HG02678 (cell line): ENCODE measurements around the gene SMIM22.

Source experiments
- ATAC-seq: cut with Tn5 transposase; IDR thresholded peaks from one replicate; pipeline ENCODE4 v1.9.1; 2021; ENCODE audit warnings: mild to moderate bottlenecking, moderate library complexity; ENCODE audit not compliant: unreplicated experiment

Gene SMIM22

DNA sequence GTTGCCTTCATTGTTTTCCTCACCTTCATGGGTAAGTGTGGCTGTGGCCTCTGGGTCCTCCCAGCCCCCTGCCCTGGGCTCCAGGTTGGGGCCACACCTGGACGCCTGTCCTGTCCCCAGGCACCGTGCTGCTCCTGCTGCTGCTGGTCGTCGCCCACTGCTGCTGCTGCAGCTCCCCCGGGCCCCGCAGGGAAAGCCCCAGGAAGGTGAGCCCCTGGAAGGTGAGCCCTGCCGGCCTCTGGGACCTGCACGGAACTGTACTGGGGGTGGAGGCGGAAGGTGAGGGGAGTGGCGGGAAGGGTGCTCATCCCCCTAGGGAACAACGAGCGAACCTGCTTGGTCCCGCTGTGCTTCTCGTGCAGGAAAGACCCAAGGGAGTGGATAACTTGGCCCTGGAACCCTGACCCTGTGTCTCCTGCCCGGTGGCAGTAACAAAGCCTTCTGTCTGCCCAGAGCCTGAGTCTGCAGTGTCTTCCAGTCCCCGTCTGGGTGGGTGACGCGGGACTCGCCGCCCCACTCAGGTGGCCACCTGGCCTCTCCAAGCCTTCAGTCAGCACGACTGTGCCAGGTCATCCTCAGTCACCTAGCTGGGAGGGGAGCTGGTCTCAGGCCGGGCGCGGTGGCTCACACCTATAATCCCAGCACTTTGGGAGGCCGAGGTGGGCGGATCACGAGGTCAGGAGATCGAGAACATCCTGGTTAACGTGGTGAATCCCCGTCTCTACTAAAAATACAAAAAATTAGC lies 831 bp downstream of the SMIM22 start:
- ATAC-seq: no peak

DNA sequence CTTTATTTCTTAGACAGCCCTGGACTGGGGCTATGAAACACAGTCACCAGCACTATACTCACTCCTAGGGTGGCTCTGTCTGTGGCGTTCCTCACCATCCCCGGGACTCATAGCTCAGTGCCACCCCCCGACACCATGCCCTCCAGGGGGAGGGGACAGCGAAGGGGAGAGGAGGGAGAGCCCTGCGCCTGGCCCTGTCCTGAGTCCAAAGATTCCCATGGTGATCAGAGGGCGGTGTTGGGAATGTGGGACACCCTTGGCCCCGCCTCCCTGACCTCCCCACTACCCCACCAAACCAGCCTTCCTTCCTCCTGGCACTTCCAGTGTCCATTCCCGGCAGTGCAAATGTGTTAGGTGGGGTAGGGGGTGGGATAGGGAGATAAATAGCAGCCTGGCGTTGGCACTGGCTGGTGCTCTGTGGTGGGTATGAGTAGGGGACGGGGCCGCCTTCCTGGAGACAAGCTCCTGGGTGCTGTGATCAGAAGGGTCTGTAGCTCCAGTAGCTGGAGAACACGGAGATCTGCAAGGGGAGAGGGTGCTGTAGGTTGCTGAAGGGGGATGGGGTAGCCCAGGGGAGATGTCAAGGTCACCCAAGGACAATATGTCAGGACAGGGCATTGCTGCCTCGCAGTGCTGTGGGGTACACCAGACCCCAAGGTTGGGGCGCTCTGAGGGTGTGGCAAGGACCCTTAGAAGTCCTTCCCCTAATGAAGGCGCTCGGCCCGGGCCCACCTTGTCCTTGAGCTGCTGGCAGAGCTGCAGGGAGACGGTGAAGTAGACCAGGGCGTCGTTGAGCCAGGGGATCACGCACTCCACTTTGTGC lies 2.0 kb downstream of the SMIM22 start:
- ATAC-seq: no peak

DNA sequence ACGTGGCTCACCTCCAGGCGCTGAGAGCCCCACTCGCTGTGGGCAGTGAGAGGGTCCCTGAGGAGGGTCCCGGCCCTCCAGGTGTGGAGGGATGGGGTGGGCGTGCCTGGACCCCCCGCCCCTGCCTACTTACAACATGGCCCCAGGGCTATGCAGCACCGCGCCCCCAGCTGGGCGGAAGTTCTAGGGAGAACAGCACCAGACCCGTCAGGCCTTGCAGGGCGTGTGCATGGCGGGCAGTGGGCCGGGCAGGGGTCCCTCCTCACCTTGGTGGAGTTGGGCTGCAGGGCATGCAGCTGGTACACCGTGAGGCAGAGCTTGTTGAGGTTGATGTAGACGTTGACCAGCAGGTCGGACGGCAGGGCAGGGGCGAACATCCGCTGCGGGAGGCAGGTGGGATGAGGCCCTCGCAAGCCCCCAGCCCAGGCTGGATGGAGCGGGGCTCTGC lies 2.7 kb downstream of the SMIM22 start:
- no peak for ATAC-seq

DNA sequence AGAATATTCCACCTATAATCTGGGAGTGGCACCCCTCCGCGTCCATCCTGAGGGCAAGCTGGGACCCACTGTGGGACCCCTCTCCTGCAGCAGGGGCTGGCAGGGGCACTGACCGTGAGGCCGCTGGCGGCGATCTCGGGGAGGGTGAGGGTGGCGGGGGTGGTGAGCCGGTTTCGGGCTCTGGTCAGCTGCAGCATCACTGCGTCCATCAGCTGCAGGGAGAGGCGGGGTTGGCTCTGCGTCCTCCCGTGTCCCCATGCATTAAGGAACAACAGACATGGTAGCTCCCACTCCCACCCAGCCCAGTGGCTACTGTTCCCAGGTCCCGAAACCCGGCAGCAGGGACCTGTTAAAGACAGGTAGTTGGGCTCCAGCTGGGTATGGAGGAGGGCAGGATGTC lies 3.3 kb downstream of the SMIM22 start:
- ATAC-seq: no peak

DNA sequence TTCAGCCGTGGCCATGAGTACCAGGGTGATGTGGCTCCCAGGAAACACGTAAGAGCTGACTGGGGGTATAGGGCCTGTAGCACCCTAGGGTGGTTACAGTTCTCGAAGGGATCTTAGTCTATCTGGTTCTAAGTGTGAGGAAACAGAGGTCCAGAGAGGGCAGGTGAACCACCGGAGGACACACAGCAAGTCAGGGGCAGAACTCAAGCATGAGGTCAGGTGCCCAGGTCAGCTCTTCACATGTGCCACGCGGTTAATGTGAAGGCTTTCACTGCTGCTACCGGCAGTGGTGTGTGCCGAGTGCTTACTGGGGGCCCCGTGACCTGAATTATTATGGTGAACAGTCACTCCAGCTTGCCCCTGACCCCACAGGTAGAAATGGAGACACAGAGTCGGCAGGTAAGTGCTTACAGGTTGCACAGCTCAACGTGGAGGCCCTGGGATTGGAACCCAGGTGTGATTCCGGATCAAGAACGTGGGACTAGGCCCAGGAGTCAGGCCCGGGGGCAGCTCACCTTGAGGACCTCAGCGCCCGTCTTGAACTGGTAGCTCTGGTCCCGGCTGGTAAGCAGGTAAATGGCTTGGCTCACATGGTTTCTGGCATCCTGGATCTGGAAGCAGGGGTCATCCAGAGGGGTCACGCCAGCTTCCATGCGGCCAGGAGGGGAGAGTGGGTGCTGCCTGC lies 4.1 kb downstream of the SMIM22 start:
- no peak for ATAC-seq

DNA sequence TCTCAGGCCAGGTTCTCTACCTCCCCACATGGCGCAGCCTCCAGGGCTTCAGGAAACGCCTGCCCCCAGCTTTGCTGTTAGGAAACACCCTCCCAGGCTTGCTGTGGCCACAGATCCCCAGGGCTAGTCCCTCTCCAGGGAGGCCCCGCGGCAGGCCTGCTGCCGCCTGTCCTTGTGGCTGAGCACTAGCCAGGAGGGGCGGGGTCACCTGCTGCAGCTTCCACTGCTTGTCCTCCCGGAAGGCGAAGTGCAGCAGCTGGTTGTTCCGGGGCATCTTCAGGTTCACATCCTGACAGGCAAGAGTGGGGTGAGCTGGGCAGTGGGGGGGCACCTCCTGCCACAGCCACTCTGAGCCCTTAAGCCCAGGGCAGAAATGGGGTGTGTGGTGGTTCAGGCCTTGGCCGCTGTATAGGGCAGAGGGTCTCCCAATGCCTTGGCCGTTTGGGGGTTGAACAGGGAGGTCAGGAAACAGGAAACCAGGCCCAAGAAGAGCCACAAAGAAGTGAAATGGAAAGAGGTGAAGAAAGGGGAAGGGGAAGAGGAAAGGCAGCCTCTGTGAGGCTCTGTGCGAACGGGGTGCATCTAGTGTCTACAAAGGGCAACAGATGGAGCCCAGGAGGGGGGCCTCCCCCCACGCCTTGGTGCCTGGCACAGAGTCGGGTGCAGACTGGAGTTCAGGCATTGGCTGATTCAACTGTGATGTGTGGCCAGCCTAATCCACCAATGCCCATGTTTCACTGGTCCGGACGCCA lies 5.3 kb downstream of the SMIM22 start:
- ATAC-seq: no peak

DNA sequence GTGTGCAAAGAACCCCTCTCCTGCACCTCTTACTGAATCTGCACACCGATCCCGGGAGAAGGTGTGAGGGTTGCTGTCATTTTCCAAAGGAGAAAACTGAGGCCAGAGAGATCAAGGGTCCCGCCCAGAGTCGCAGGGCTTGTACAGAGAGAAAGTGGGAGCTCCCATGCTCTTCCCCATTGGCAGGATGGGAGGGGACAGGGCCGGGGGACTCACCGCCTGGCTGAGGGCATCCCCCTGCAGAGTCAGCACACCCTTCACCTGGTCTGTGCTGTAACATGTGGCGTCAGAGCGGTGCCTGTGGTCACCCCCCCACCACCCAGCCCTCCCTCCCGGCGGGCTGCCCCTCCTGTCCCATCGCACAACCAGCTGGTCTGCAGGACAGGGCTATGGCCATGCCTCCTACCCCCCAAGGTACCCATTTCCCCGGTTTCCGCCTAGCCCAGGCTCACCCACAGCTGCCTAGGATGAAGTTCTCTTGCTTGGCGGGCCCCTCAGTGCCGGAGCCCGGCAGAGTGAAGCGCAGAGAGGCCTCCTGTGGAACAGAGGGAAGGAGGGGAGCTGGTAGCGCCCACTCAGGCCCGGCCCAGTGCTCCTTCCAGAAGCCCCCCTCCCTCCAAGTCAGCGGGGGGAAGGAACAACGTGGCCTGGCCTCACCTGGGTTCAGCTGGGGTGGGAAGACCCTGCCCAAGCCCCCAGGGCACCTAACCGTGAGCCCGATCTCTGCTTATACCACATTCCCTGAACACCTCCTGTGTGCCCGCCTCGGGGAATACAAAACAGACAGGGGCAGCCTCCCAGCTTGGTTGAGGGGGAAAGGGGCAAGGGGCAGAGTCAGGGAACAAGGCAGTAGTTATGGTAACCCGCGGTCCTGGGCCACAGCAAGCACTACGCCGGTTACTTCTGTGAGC lies 6.1 kb downstream of the SMIM22 start:
- ATAC-seq: no peak

DNA sequence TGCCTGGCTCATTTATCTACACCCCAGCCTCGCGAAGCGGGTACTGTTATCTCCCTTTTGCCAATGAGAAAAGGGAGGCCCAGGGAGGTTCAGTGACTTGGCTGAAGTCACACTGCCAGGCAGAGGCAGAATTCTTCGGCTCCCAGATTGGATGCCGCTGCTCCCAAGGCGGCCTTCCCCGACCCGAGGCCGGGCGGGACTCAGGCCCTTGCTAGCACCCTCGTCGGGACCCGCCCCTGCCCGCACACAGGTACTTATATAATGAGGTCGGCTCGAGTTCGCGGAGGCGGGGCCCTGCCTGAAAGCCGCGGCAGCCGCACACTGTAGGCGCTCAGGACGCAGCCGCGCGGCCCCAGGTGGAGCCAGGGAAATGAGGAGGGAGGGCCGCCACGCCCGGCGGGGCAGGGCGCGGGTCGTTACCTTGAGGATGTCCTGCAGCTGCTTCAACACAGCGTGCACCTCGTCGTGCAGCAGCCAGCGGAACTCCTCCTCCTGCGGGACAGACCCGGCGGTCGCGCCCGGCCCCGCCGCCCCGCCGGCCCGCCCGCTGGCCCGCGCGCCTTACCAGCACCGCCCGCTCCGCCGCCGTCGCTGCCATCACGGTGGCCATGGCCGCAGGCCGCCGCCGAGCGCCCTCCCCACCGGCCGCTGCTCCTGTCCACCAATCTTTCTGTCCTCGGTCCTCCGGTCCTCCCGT lies 6.9 kb downstream of the SMIM22 start, which contains the start of gene ROGDI:
Gene ROGDI (minus strand): TSS at position 672 of the 697 bp plus-strand sequence. CDS start 62 bp downstream, at position 610.
- ATAC-seq: peak; percentile 58

DNA sequence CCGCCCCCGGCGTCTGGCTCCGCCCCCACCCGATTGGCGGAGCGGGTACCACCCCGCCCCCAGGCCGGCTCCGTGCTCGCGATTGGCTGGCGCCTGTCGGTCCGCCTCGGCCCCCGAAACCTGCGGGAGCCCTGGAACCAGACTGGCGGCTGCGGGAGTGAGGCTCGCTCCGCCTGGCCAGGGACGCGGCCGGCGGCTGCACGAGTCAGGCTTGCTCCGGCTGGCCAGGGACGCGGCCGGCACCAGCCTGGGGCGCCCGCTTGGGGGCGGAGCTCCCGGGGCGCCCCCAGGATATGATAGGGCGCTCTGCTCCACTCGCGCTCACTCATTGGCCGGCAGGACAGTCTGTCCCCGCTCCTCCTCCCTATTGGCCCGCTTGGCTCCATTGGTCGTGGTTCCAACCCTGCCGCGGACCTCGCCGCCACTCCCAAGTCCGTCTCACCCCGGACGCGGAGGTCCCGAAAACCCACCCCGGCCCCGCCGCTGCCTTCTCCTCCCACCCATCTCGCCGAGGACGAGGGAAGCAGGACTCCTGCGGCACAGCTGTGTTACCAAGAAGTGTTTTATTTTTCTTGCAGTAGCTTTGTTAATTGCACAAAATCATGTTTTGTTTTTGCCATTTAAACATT lies 7.6 kb downstream of the SMIM22 start:
- ATAC-seq: peak; percentile 92

DNA sequence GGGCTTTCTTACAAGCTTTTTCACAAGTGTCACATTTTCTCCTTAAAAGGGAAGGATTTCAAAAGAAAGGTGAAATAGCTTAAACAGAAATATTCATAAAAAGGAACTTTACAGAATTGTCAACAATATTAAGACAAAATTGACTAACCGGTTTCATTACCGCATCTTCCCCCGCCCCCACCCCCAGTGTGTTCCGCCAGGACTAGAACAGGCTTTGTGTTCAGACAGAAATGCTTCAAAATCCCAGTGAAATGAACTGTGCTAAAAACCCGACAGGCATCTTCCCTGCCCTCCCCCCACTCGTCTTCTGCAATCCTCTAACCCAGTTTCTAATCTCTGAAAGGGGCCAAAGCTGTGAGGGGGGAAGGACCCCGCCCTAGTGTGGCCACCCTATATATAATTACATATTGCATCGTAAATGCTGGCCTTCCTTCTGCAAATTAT lies 8.3 kb downstream of the SMIM22 start:
- no peak for ATAC-seq

DNA sequence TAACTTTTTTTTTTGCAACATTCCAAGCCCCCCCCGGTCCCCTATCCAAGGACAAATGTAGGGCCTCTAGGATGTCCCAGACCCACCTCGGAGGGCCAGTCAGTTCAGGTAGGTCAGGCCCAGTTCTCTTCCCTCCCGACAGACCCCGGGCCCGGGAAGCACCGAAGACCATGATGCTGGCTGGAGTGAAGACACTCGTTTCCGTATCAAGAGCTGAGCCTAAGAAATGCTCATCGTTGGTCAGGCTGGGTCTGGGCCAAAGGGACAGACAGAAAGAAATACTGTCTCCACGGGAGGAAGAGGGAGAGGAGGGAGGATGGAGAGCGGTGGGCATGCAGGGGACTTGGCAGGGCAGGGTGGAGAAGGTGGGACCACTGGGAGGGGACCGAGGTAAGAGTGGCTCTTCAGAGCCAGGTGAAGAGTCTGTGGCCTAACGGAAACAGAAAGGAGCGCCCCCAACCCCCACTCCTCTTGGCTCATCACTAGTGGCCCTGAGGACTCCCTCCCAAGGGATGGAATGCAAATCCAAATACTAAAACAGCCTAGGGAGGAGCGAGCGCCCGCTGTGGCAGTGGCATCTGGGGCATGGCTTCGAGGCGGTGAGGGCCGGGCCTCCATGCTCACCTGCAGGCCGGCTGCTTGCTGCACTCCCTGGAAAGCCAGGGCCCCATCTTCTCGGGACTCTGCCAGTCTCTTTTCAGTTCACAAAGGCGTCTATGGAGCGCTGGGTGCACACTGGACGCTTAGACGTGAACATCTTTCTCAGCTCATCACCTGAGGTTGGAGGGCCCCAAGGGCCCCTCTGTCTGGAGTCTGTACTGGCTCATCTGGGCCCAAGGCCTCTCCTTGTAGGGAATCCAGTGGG lies 9.0 kb downstream of the SMIM22 start:
- no peak for ATAC-seq

DNA sequence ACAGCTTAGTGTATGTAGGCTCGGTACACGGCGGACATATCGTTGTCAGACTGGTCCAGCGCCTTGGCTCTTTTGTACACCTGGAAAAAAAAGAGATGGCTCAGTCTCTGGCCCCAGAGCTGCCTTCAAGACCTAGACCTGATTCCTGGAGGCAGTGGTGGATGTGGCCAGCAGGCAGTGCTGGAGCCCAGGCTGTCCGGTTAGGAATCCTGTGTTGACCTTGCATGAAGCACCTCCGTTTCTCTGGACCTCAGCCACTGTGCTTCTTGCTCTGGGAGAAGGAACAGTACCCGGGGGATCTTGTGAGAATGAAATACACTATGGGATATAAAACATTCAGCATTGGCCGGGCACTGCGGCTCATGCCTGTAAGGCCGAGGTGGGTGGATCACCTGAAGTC lies 10.1 kb downstream of the SMIM22 start:
- ATAC-seq: no peak

DNA sequence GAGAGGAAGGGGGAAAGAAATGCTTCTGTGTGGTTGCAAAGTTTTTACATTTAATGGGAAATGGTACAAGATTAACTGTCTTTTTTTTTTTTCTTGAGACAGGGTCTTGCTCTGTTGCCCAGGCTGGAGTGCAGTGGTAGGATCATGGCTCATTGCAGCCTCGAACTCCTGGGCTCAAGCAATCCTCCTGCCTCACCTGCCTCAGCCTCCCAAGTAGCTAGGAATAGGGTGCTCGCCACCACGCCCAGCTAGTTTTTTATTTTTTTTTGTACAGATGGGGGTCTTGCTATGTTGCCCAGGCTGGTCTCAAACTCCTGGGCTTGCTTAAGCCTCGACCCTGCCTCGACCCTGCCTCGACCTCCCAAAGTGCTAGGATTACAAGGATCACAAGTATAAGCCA lies 11.1 kb downstream of the SMIM22 start:
- no peak for ATAC-seq

DNA sequence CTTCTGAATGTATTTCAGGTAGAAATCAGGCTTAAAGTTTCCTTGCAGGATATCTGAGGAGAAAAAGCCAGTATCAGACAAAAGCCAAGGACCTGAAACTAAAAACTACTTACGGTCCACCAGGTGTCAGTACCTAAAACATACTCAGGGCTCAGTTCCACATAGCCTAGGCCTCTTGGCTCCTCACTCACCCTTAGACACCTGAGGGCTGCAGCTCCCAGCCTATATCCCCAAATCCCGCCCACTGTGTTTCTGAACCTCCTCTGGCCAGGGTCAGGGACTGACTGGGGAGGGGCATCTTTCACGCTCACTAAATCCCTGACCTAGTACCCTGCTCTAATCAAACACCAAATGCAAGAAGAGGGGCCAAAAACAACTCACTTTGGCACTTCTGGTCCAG lies 16.1 kb downstream of the SMIM22 start:
- no peak for ATAC-seq

DNA sequence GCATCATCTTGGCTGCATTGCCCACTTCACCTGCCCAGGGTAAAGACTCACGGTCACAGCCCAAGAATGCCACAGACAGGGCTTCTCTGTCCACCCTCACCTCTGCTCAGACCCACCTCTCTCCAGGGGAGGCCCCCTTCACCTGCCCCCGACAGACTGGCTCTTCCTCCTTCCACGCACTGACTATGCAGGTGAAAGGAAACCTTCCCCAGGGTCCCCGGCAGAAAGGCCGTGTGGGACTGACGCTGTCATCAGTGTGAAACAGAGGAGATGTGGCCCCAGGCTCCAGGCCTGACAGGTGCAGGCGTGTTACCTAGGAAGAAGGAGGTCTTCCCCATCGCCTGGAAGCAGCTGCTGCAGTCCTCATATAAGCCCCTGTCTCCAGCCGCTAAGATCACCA lies 16.6 kb downstream of the SMIM22 start:
- ATAC-seq: no peak

DNA sequence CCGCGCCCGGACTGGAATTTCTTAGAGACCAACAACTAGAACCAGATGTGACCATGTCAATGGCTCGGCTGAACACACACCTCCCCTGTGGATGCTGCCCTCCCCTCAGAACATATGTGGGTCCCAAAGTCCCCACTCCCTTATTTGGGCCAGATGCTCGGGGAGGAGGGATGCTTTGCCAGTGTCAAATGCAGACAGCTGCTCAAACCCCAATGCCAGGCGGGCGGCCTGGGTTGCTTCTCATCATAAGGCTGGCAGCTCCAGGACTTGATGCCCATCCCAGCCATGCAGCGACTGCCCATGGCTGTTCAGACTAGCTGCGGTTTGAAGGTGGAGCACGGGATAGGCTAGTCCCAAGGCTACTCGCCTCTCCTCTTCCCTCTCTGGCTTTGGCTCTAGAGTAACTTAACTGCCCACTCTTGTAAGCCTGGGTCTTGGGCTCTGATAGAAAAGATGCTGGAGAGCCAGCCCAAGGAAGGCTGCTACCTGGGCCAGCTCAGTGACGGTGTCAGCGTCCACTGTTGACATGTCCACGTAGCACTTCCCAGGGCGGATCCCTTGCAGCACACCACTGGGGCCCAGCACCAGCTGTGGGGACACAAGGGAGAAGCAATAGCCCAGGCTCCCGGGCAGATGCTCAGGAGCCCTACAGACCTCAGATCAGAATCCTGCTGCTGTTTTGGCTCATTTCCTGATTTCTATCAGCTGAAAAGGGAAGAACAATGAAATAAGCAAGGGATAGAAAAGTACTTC lies 18.3 kb downstream of the SMIM22 start:
- ATAC-seq: no peak

DNA sequence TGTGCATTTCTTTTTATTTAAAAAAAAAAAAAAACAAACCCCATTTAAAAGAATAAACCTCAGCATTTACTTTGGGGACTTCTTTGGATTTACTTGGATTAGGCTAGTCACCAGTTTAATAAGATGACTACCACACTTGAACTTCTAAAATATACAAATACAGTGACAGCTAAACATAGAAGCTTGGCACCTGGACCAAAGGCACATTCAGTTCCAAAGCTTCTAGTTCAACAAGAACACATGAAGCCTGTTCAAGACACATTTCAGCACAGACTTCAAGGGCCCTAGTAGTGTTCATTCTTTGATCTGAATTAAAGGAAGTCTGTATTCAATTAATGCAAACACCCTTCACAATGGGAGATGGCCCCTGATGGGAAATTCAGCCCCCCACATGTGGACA lies 18.9 kb downstream of the SMIM22 start:
- ATAC-seq: no peak
